GM19467 (cell line): ENCODE results near the gene TRIP13.
"Not testable (repeated sequence)": the region's sequence is repeated elsewhere in the genome, so short reads cannot be mapped to it uniquely, and the experiment has no call there.

Experiments
- ATAC-seq: cut with Tn5 transposase; IDR thresholded peaks from one replicate; pipeline ENCODE4 v1.9.1; 2021; ENCODE audit warnings: mild to moderate bottlenecking, moderate library complexity; ENCODE audit not compliant: unreplicated experiment

TRIP13 gene

GRCh38 chr5:871596-872298 lies 20.9 kb upstream of the TRIP13 start:
- ATAC-seq: no peak

- no peak for ATAC-seq
These were observed 20.4 kb upstream of the TRIP13 start for GRCh38 chr5:872301-872700.

GRCh38 chr5:873328-873727 lies 19.4 kb upstream of the TRIP13 start:
- ATAC-seq: no peak

- no peak for ATAC-seq
These were observed 16.8 kb upstream of the TRIP13 start for GRCh38 chr5:875931-876330.

- ATAC-seq: no peak
These were observed 16.0 kb upstream of the TRIP13 start for GRCh38 chr5:876398-877365.

GRCh38 chr5:878125-878524 lies 14.6 kb upstream of the TRIP13 start:
- no peak for ATAC-seq

GRCh38 chr5:878677-879076 lies 14.0 kb upstream of the TRIP13 start:
- not testable (repeated sequence) for ATAC-seq

- no peak for ATAC-seq
These were observed 11.7 kb upstream of the TRIP13 start for GRCh38 chr5:880816-881550.

- ATAC-seq: no peak
These were observed 11.1 kb upstream of the TRIP13 start for GRCh38 chr5:881551-881935.

- ATAC-seq: no peak
These were observed 10.2 kb upstream of the TRIP13 start for GRCh38 chr5:882253-883183.

- no peak for ATAC-seq
These were observed 9.1 kb upstream of the TRIP13 start for GRCh38 chr5:883475-884181.

- ATAC-seq: no peak
These were observed 8.1 kb upstream of the TRIP13 start for GRCh38 chr5:884345-885126.

GRCh38 chr5:885127-885442 lies 7.6 kb upstream of the TRIP13 start:
- no peak for ATAC-seq

- no peak for ATAC-seq
These were observed 7.2 kb upstream of the TRIP13 start for GRCh38 chr5:885529-885928.

GRCh38 chr5:886036-886435 lies 6.6 kb upstream of the TRIP13 start:
- no peak for ATAC-seq

- no peak for ATAC-seq
These were observed 5.9 kb upstream of the TRIP13 start for GRCh38 chr5:886716-887325.

- no peak for ATAC-seq
These were observed 4.6 kb upstream of the TRIP13 start for GRCh38 chr5:887947-888637.

GRCh38 chr5:888638-889035 lies 4.0 kb upstream of the TRIP13 start:
- ATAC-seq: no peak
